Fibroblast of lung (primary cell): Measurements from ENCODE around the gene MYADML2. TPM values are rescaled to one million over a fixed set of nuclear protein-coding genes. Genes with fewer than 3 reads are reported as not detected.

Source experiments
- DNase-seq, 2 donors: peaks; one replicate each; pipeline versions ENCODE4 v3.0.0 to v3.0.0-alpha.2; 2010; ENCODE audit warnings: low read depth in 2 of 2
- H2AFZ ChIP-seq: 2 replicates; pipeline ENCODE4 v1.5.1; 2012; ENCODE audit warnings: low read length, control low read depth, inconsistent platforms
- H3K27ac ChIP-seq: 2 replicates; pipeline ENCODE4 v1.5.1; 2011; ENCODE audit warnings: low read length, control low read depth; ENCODE audit not compliant: insufficient read depth
- H3K27me3 ChIP-seq: 2 replicates; pipeline ENCODE4 v1.5.1; 2011; ENCODE audit warnings: mild to moderate bottlenecking, low read length; ENCODE audit not compliant: control insufficient read depth, insufficient read depth
- H3K36me3 ChIP-seq: 2 replicates; pipeline ENCODE4 v1.5.1; 2011; ENCODE audit warnings: low read length; ENCODE audit not compliant: control insufficient read depth, insufficient read depth
- H3K4me1 ChIP-seq: 2 replicates; pipeline ENCODE4 v1.5.1; 2011; ENCODE audit warnings: low read length; ENCODE audit not compliant: control insufficient read depth, insufficient read depth; ENCODE audit errors: extremely low read depth
- H3K4me2 ChIP-seq: 2 replicates; pipeline ENCODE4 v1.5.1; 2011; ENCODE audit warnings: low read length, control low read depth; ENCODE audit not compliant: insufficient read depth; ENCODE audit errors: extremely low read depth
- H3K4me3 ChIP-seq, 4 experiments: fragments of 200-600 bp in 1 of 4; sonication (generic) in 1 of 4; replicated peaks in 1 of 4; 2 replicates each; pipeline ENCODE4 v1.5.1; 2011 to 2016; ENCODE audit warnings: low read length in 4 of 4, low read depth in 3 of 4, mild to moderate bottlenecking in 3 of 4, control low read depth in 2 of 4, inconsistent platforms in 1 of 4, mixed read lengths in 1 of 4; ENCODE audit not compliant: insufficient read depth in 1 of 4; ENCODE audit errors: control extremely low read depth in 1 of 4
- H3K79me2 ChIP-seq: 2 replicates; pipeline ENCODE4 v1.5.1; 2012; ENCODE audit warnings: mild to moderate bottlenecking, low read length, inconsistent platforms; ENCODE audit not compliant: control insufficient read depth, insufficient read depth
- H3K9ac ChIP-seq: 2 replicates; pipeline ENCODE4 v1.5.1; 2011; ENCODE audit warnings: mild to moderate bottlenecking, low read length, control low read depth; ENCODE audit not compliant: insufficient read depth
- H3K9me3 ChIP-seq: 2 replicates; pipeline ENCODE4 v1.5.1; 2012; ENCODE audit warnings: low read depth, low read length; ENCODE audit not compliant: control insufficient read depth, insufficient read depth
- H4K20me1 ChIP-seq: 2 replicates; pipeline ENCODE4 v1.5.1; 2011; ENCODE audit warnings: low read length; ENCODE audit not compliant: control insufficient read depth, insufficient read depth; ENCODE audit errors: extremely low read depth
- EZH2 ChIP-seq: IDR thresholded peaks from 2 replicates; pipeline ENCODE4 v1.5.1; 2012; ENCODE audit warnings: low read length, control low read depth, mild to moderate bottlenecking; ENCODE audit errors: missing control alignments
- polyA minus RNA-seq: library from RNA; depleted of rRNA, polyadenylated mRNA; stranded (reverse); fragments of >200 nt; gene quantifications from 2 replicates; pipeline ENCODE4 v1.2.3, GENCODE V29; 2011; ENCODE audit warnings: low replicate concordance
- polyA plus RNA-seq, 2 donors: library from polyadenylated mRNA; depleted of rRNA in 1 of 2; stranded (reverse) in 1 of 2; unstranded in 1 of 2; fragments of >200 nt; gene quantifications; 2 replicates each; pipeline ENCODE4 v1.2.1, GENCODE V29; 2011 to 2012; ENCODE audit warnings: missing spikeins in 1 of 2
- total RNA-seq: library from RNA; depleted of rRNA; stranded (reverse); fragments of >200 nt; gene quantifications from 2 replicates; pipeline ENCODE4 v1.2.1, GENCODE V29; 2014
- TF ChIP-seq, protein P1 (sequence below), 2 donors: IDR thresholded peaks in 1 of 2; conservative IDR thresholded peaks in 1 of 2; 1 replicate in 1 of 2; 2 replicates in 1 of 2; pipeline ENCODE4 v1.5.1; 2011 to 2012; ENCODE audit warnings: low read length in 2 of 2, control low read depth in 1 of 2, inconsistent platforms in 1 of 2, low read depth in 1 of 2, mild to moderate bottlenecking in 1 of 2

MYADML2 gene, protein sequence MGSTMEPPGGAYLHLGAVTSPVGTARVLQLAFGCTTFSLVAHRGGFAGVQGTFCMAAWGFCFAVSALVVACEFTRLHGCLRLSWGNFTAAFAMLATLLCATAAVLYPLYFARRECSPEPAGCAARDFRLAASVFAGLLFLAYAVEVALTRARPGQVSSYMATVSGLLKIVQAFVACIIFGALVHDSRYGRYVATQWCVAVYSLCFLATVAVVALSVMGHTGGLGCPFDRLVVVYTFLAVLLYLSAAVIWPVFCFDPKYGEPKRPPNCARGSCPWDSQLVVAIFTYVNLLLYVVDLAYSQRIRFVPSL
- total RNA-seq: not detected in 2 replicates
- polyA plus RNA-seq: not detected in 2 replicates
- 0.06 TPM in 1 of 2 replicates, not detected in the other for polyA plus RNA-seq (2012)
- polyA minus RNA-seq: not detected in 2 replicates

GRCh38 chr17:81947189-81947588, at the start of gene MYADML2:
Gene MYADML2 (minus strand): TSS chr17:81947233. CDS start chr17:81941741, 5,492 bp downstream.
- H3K9me3 ChIP-seq: no peaks in the 10 kb centered on the region
- no peak for DNase-seq
- H3K79me2 ChIP-seq: no peaks in the 10 kb centered on the region
- H3K4me3 ChIP-seq: no peak within 1 kb of the TSS
- TF ChIP-seq, protein P1, sequence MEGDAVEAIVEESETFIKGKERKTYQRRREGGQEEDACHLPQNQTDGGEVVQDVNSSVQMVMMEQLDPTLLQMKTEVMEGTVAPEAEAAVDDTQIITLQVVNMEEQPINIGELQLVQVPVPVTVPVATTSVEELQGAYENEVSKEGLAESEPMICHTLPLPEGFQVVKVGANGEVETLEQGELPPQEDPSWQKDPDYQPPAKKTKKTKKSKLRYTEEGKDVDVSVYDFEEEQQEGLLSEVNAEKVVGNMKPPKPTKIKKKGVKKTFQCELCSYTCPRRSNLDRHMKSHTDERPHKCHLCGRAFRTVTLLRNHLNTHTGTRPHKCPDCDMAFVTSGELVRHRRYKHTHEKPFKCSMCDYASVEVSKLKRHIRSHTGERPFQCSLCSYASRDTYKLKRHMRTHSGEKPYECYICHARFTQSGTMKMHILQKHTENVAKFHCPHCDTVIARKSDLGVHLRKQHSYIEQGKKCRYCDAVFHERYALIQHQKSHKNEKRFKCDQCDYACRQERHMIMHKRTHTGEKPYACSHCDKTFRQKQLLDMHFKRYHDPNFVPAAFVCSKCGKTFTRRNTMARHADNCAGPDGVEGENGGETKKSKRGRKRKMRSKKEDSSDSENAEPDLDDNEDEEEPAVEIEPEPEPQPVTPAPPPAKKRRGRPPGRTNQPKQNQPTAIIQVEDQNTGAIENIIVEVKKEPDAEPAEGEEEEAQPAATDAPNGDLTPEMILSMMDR (conservative IDR thresholded peaks at IDR 0.05 in 1 of 2, IDR thresholded peaks at IDR 0.05 in 1 of 2; ENCODE audit: low read depth in 1 of 2, low read length in 2 of 2): no peak
- no peak for TF ChIP-seq EZH2
- H4K20me1 ChIP-seq: no peaks in the 10 kb centered on the region
- no peak within 1 kb of the TSS for H3K9ac ChIP-seq
- H3K27me3 ChIP-seq: peaks cover 2% of the 10 kb centered on the region
- H3K27ac ChIP-seq: no peak within 1 kb of the TSS
- H3K4me1 ChIP-seq: no peaks in the 10 kb centered on the region
- no peaks in the 10 kb centered on the region for H3K36me3 ChIP-seq
- H3K4me2 ChIP-seq: no peak within 1 kb of the TSS
- no peak within 1 kb of the TSS for H2AFZ ChIP-seq

DNA sequence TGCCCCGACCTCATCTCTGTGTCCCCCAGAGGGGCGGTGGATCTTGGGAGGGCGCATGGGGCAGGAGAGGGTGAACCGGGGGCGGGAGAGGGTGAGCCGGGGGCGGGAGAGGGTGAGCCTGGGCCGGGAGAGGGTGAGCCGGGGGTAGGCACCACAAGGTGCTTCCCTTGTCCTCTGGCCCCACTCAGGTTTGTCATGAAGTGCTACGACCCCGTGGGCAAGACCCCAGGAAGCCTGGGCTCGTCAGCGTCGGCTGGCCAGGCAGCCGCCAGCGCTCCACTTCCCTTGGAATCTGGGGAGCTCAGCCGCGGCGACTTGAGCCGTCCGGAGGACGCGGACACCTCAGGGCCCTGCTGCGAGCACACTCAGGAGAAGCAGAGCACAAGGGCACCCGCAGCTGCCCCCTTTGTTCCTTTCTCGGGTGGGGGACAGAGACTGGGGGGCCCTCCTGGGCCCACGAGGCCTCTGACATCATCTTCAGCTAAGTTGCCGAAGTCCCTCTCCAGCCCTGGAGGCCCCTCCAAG, 49.3 kb upstream of the MYADML2 start:
- TF ChIP-seq EZH2: no peak
- TF ChIP-seq, protein P1 (conservative IDR thresholded peaks at IDR 0.05 in 1 of 2, IDR thresholded peaks at IDR 0.05 in 1 of 2; ENCODE audit: low read depth in 1 of 2, low read length in 2 of 2): no peak
- H3K27me3 ChIP-seq: no peaks in the 10 kb centered on the region
- no peak overlapping the region for H3K4me2 ChIP-seq
- H3K4me1 ChIP-seq: peaks cover 16% of the 10 kb centered on the region
- no peaks in the 10 kb centered on the region for H4K20me1 ChIP-seq
- no peak for DNase-seq
- H3K79me2 ChIP-seq: no peaks in the 10 kb centered on the region
- H2AFZ ChIP-seq: no peak overlapping the region
- no peak overlapping the region for H3K9ac ChIP-seq
- H3K4me3 ChIP-seq: no peak overlapping the region
- H3K36me3 ChIP-seq: peaks cover 2% of the 10 kb centered on the region
- no peaks in the 10 kb centered on the region for H3K9me3 ChIP-seq
- no peak overlapping the region for H3K27ac ChIP-seq

GRCh38 chr17:81995463-81996231, 48.6 kb upstream of the MYADML2 start:
- Histone ChIP-seq H3K4me2 (no peak overlapping the region), H3K4me1 (peaks cover 18% of the 10 kb centered on the region), H3K79me2 (no peaks in the 10 kb centered on the region), H3K4me3 (no peak overlapping the region), H3K9ac (no peak overlapping the region), H3K27me3 (no peaks in the 10 kb centered on the region), H2AFZ (no peak overlapping the region), H4K20me1 (no peaks in the 10 kb centered on the region), H3K9me3 (no peaks in the 10 kb centered on the region), H3K27ac (no peak overlapping the region), H3K36me3 (peaks cover 2% of the 10 kb centered on the region)
- TF ChIP-seq, protein P1 (conservative IDR thresholded peaks at IDR 0.05 in 1 of 2, IDR thresholded peaks at IDR 0.05 in 1 of 2; ENCODE audit: low read depth in 1 of 2, low read length in 2 of 2): no peak
- no peak for TF ChIP-seq EZH2
- no peak for DNase-seq
